BJ (cell line): ENCODE data around the gene PIAS4. TPM values are rescaled to one million over a fixed set of nuclear protein-coding genes. Genes with fewer than 3 reads are reported as not detected.

Experiments used
- CTCF ChIA-PET: fragments of 350-600 bp; formaldehyde crosslinking; extraction: SDS; loops from one replicate; lab custom pipeline; 2021; ENCODE audit warnings: antibody characterized with exemption, inconsistent platforms; lab: Yijun Ruan, JAX
- POLR2A ChIA-PET: fragments of 300-600 bp; sonication (Branson Sonifier 250); formaldehyde crosslinking; extraction: SDS; loops from one replicate; lab custom pipeline; 2021; ENCODE audit warnings: antibody characterized with exemption; lab: Charles Lee
- DNase-seq: peaks from one replicate; pipeline ENCODE4 v3.0.0-alpha.2; 2011; ENCODE audit warnings: low read depth
- H3K27me3 ChIP-seq: 2 replicates; pipeline ENCODE4 v1.6.0; 2011; ENCODE audit warnings: low read length; ENCODE audit not compliant: control insufficient read depth, insufficient read depth
- H3K36me3 ChIP-seq: 2 replicates; pipeline ENCODE4 v1.5.1; 2011; ENCODE audit warnings: low read length; ENCODE audit not compliant: control insufficient read depth, insufficient read depth
- H3K4me3 ChIP-seq: 2 replicates; pipeline ENCODE4 v1.5.1; 2011; ENCODE audit warnings: low read depth, mild to moderate bottlenecking, control low read depth, low read length
- CTCF ChIP-seq: IDR thresholded peaks from 2 replicates; pipeline ENCODE4 v1.5.1; 2011; ENCODE audit warnings: low read depth, mild to moderate bottlenecking, control low read depth, inconsistent platforms, low read length, moderate library complexity; ENCODE audit not compliant: insufficient read depth
- polyA plus RNA-seq: library from polyadenylated mRNA; depleted of rRNA; stranded (reverse); fragments of >200 nt; gene quantifications from 2 replicates; pipeline ENCODE4 v1.2.3, GENCODE V29; 2011

The PIAS4 gene
- polyA plus RNA-seq, 1 experiment: 18.2 TPM

DNA sequence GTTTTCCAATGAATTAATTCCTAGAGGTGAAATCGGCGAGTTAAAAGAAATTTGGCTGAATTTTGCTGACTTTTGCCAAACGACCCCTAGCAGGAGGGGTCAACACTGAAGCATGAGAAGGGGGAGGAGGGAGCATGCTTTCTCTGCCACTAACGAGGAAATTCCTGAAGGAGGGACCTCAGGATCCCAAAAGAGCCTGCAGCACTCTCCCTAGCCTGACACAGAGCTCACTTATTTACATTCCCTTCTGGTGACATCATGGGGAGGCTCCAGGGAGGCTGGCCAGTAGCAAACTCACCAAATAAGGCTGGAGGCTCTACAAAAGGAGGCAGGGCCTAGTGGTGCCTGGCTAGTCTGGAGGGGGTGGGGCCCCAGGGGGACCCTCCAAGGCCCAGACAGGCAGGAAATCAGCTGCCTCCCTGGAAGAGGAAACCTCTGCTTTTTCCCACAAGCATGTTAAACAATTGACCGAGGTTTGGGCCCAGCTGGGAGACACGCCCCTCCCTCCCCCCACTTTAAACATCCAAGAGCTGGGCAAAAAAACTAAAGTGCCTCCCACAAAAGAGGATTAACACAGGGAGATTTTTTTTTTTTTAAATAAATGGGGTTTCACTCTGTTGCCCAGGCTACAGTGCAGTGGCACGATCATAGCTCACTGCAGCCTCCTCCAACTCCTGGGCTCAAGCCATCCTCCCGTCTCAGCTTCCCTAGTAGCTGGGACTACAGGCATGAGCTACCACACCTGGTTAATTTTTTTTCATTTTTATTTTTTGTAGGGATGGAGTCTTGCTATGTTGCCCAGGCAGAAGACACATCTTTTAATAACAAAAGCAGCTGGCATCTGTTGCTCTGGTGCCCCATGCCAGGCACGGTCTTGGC lies 38.7 kb upstream of the PIAS4 start:
- POLR2A ChIA-PET: interaction anchor here (0.6 to 2.4 kb wide), 6 partner anchors 12 to 310 kb away, joined by 3 to 18 read pairs (median 8); partner anchors contain the start of genes EEF2 and SHD
- H3K27me3 ChIP-seq: no peaks in the 10 kb centered on the region
- H3K36me3 ChIP-seq: peaks cover 34% of the 10 kb centered on the region
- no peak for TF ChIP-seq CTCF
- H3K4me3 ChIP-seq: peak overlapping the region; percentile 99
- peak; percentile 98 for DNase-seq
- CTCF ChIA-PET: interaction anchor here (0.5 to 2.5 kb wide), 16 partner anchors 13 to 694 kb away, joined by 3 to 14 read pairs (median 3); partner anchors contain the start of gene EEF2

DNA sequence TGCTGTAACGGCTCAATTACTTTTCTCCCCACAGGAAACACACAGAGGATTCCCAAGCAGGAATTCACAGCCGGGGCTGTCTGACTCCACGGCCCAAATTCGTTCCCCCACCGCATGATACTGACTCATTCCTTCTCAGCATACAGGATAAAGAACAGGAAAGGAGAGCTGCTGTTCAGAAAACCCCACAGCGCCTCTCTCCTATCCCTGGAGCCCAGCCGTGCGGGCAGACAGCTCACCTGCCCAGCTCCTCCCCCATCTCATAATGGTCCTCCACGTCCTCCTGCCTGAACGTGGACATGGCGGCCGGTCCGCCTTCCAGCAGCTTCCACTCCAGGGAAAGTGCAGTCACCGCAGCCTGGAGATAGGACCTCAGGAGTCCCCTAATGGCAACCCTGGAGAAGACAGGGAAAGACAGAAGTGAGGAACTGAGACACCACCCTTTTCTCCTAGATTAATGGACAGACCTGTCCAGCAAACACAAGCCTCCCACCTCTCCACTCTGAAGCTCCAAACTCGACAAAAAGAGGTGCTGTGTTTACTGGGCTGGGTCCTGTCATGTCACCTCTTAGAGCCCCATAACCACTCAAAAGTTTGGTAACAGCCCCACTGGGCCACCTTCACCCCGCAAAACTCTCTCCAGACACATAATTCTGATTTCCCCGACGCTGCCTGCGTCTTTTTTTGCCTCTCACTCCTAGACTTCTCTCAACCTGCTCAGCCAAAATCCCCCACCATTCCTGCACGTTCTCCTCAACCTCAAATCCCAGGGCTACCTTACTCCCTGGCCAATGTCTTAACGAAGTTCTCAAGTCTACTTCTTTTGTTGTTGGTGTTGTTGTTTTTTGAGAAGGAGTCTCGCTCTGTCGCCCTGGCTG lies 37.9 kb upstream of the PIAS4 start:
- Histone ChIP-seq H3K4me3 (peak overlapping the region; percentile 99), H3K36me3 (peaks cover 27% of the 10 kb centered on the region), H3K27me3 (no peaks in the 10 kb centered on the region)
- CTCF ChIA-PET: interaction anchor here (0.8 to 2.5 kb wide), 9 partner anchors 12 to 291 kb away, joined by 3 to 14 read pairs (median 5); no protein-coding TSS in a partner anchor
- DNase-seq: no peak
- POLR2A ChIA-PET: interaction anchor here (0.5 to 2.4 kb wide), 5 partner anchors 12 to 97 kb away, joined by 3 to 18 read pairs (median 5); partner anchors contain the start of genes EEF2 and ZBTB7A
- peak; percentile 32; the same call in 1 of the 2 replicates for TF ChIP-seq CTCF

DNA sequence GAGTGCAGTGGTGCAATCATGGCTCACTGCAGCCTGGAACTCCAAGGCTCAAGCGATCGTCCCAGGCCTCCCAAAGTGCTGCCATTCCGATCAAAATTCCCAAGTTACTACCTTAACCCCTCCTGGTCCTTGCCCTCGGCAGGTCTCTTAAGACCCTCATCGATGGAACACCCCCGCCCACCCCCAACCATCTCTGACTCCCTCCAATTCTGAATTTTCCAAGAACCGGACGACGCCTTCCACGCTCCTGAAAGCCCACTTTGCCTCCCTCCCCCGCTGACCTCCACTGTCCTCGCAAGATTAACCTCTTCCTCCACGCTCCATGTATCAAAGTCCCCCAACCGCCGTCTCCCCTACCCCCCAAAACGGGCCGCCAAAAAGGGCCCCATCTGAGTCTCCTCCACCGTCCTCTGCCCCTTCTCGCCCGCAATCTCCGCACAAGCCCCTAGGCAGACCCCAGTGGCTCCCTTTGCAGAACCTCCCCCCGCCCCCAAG lies 37.2 kb upstream of the PIAS4 start:
- no peak for TF ChIP-seq CTCF
- CTCF ChIA-PET: interaction anchor here (1.6 to 2.5 kb wide), 5 partner anchors 10 to 27 kb away, joined by 5 to 14 read pairs (median 7); no protein-coding TSS in a partner anchor
- DNase-seq: no peak
- Histone ChIP-seq H3K27me3 (no peaks in the 10 kb centered on the region), H3K36me3 (peaks cover 26% of the 10 kb centered on the region), H3K4me3 (peak overlapping the region; percentile 99)
- POLR2A ChIA-PET: interaction anchor here (1.0 to 1.5 kb wide), 3 partner anchors 12 to 15 kb away, joined by 6 to 9 read pairs (median 7); partner anchors contain the start of gene EEF2

DNA sequence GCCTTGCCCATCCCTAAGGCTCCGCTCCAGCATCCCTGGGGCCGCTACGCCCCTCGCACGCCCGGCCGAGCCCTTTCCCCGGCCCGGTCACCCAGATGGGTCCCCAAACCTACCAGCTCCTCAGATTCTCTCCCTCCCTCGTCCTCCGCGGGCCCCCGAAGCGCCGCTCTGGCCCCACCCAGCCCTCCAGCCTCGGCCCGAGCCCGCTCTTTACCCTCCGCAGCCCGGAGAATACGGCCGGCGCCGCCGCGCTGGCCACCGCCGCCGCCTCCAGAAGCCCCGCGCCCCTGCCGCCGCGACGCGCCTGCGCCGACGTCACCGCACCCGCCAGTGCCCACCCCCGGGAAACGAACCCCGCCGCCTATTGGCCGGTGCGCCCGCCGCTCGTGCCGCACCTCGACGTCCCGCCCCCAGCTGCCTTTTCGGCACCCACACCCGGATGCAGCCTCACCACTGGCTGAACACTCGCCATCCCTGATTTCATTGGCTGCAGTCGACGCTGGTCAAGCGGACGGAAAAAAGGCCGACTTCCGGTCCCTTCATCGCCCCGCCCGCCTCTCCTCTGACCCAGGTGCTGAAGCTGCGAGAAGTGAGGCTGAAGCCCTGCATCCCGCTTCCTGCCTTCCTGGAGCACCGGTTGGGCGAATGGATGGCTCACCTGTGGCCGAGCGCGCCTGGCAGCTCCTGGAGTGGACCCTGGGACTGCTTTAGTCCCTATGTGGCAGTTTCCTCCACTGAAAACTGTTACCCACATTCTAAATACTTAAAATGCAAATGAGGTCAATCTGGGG lies 36.5 kb upstream of the PIAS4 start, which contains the start of gene DAPK3:
Gene DAPK3 (minus strand): TSS at position 292 of the 791 bp plus-strand sequence. CDS start 1,364 bp downstream, outside the sequence.
- ChIA-PET POLR2A (interaction anchor here (0.7 to 1.5 kb wide), 4 partner anchors 11 to 19 kb away, joined by 4 to 9 read pairs (median 6); partner anchors contain the start of gene EEF2), CTCF (interaction anchor here (1.8 to 2.2 kb wide), 3 partner anchors 9 to 17 kb away, joined by 5 to 10 read pairs (median 8); no protein-coding TSS in a partner anchor)
- Histone ChIP-seq H3K27me3 (no peaks in the 10 kb centered on the region), H3K36me3 (peaks cover 24% of the 10 kb centered on the region), H3K4me3 (peak within 1 kb of the TSS; percentile 99)
- no peak for TF ChIP-seq CTCF
- DNase-seq: peak; percentile 81
